ENCODE data around the gene ITGA4. TPM values are rescaled to one million over a fixed set of nuclear protein-coding genes. Genes with fewer than 3 reads are reported as not detected.

The ITGA4 gene
- total RNA-seq, 1 experiment from 2014 or later: 1.6 TPM

GRCh38 chr2:181466661-181467576 is 9.7 kb downstream of the ITGA4 start:
- no peaks in the 10 kb centered on the region for H3K36me3 ChIP-seq (replicated peaks; ENCODE audit: control insufficient read depth, insufficient read depth, low read length)
- no peak overlapping the region for H3K4me3 ChIP-seq (ENCODE audit: insufficient read depth, low read depth, low read length)
- DNase-seq: peak; percentile 13
- H3K27me3 ChIP-seq (ENCODE audit: control insufficient read depth, insufficient read depth, low read length): no peaks in the 10 kb centered on the region

- H3K27me3 ChIP-seq (ENCODE audit: control insufficient read depth, insufficient read depth, low read length): no peaks in the 10 kb centered on the region
- no peak for DNase-seq
- H3K4me3 ChIP-seq (ENCODE audit: insufficient read depth, low read depth, low read length): no peak overlapping the region
- no peaks in the 10 kb centered on the region for H3K36me3 ChIP-seq (replicated peaks; ENCODE audit: control insufficient read depth, insufficient read depth, low read length)
Observed at GRCh38 chr2:181467966-181468707, 11.0 kb downstream of the ITGA4 start.

GRCh38 chr2:181468811-181469210 is 11.6 kb downstream of the ITGA4 start:
- Histone ChIP-seq H3K27me3 (ENCODE audit: control insufficient read depth, insufficient read depth, low read length) (no peaks in the 10 kb centered on the region), H3K4me3 (ENCODE audit: insufficient read depth, low read depth, low read length) (no peak overlapping the region), H3K36me3 (replicated peaks; ENCODE audit: control insufficient read depth, insufficient read depth, low read length) (no peaks in the 10 kb centered on the region)
- no peak for DNase-seq

GRCh38 chr2:181471226-181471625 is 14.0 kb downstream of the ITGA4 start:
- no peaks in the 10 kb centered on the region for H3K36me3 ChIP-seq (replicated peaks; ENCODE audit: control insufficient read depth, insufficient read depth, low read length)
- H3K27me3 ChIP-seq (ENCODE audit: control insufficient read depth, insufficient read depth, low read length): no peaks in the 10 kb centered on the region
- H3K4me3 ChIP-seq (ENCODE audit: insufficient read depth, low read depth, low read length): no peak overlapping the region
- no peak for DNase-seq

GRCh38 chr2:181471783-181472182 is 14.6 kb downstream of the ITGA4 start:
- no peak overlapping the region for H3K4me3 ChIP-seq (ENCODE audit: insufficient read depth, low read depth, low read length)
- DNase-seq: no peak

GRCh38 chr2:181472990-181473389 is 15.8 kb downstream of the ITGA4 start:
- Histone ChIP-seq H3K4me3 (ENCODE audit: insufficient read depth, low read depth, low read length) (no peak overlapping the region), H3K27me3 (ENCODE audit: control insufficient read depth, insufficient read depth, low read length) (no peaks in the 10 kb centered on the region), H3K36me3 (replicated peaks; ENCODE audit: control insufficient read depth, insufficient read depth, low read length) (no peaks in the 10 kb centered on the region)
- DNase-seq: no peak

More at GRCh38 chr2:181471783-181472182, 14.6 kb downstream of the ITGA4 start:
- Histone ChIP-seq H3K27me3 (ENCODE audit: control insufficient read depth, insufficient read depth, low read length) (no peaks in the 10 kb centered on the region), H3K36me3 (replicated peaks; ENCODE audit: control insufficient read depth, insufficient read depth, low read length) (no peaks in the 10 kb centered on the region)

GRCh38 chr2:181474222-181474881 is 17.2 kb downstream of the ITGA4 start:
- Histone ChIP-seq H3K4me3 (ENCODE audit: insufficient read depth, low read depth, low read length) (no peak overlapping the region), H3K27me3 (ENCODE audit: control insufficient read depth, insufficient read depth, low read length) (no peaks in the 10 kb centered on the region), H3K36me3 (replicated peaks; ENCODE audit: control insufficient read depth, insufficient read depth, low read length) (no peaks in the 10 kb centered on the region)
- DNase-seq: no peak

GRCh38 chr2:181483211-181483610 is 26.0 kb downstream of the ITGA4 start:
- DNase-seq: no peak
- no peaks in the 10 kb centered on the region for H3K36me3 ChIP-seq (replicated peaks; ENCODE audit: control insufficient read depth, insufficient read depth, low read length)
- H3K27me3 ChIP-seq (ENCODE audit: control insufficient read depth, insufficient read depth, low read length): no peaks in the 10 kb centered on the region
- H3K4me3 ChIP-seq (ENCODE audit: insufficient read depth, low read depth, low read length): no peak overlapping the region

- no peak overlapping the region for H3K4me3 ChIP-seq (ENCODE audit: insufficient read depth, low read depth, low read length)
- no peak for DNase-seq
- no peaks in the 10 kb centered on the region for H3K36me3 ChIP-seq (replicated peaks; ENCODE audit: control insufficient read depth, insufficient read depth, low read length)
- H3K27me3 ChIP-seq (ENCODE audit: control insufficient read depth, insufficient read depth, low read length): no peaks in the 10 kb centered on the region
Observed at GRCh38 chr2:181483876-181484275, 26.7 kb downstream of the ITGA4 start.

- H3K4me3 ChIP-seq (ENCODE audit: insufficient read depth, low read depth, low read length): no peak overlapping the region
- DNase-seq: no peak
- no peaks in the 10 kb centered on the region for H3K27me3 ChIP-seq (ENCODE audit: control insufficient read depth, insufficient read depth, low read length)
- H3K36me3 ChIP-seq (replicated peaks; ENCODE audit: control insufficient read depth, insufficient read depth, low read length): no peaks in the 10 kb centered on the region
Observed at GRCh38 chr2:181484851-181485637, 27.9 kb downstream of the ITGA4 start.

- DNase-seq: no peak
- Histone ChIP-seq H3K36me3 (replicated peaks; ENCODE audit: control insufficient read depth, insufficient read depth, low read length) (no peaks in the 10 kb centered on the region), H3K27me3 (ENCODE audit: control insufficient read depth, insufficient read depth, low read length) (no peaks in the 10 kb centered on the region), H3K4me3 (ENCODE audit: insufficient read depth, low read depth, low read length) (no peak overlapping the region)
Observed at GRCh38 chr2:181485638-181485946, 28.4 kb downstream of the ITGA4 start.

GRCh38 chr2:181499231-181499630 is 42.0 kb downstream of the ITGA4 start:
- Histone ChIP-seq H3K36me3 (replicated peaks; ENCODE audit: control insufficient read depth, insufficient read depth, low read length) (no peaks in the 10 kb centered on the region), H3K4me3 (ENCODE audit: insufficient read depth, low read depth, low read length) (no peak overlapping the region), H3K27me3 (ENCODE audit: control insufficient read depth, insufficient read depth, low read length) (no peaks in the 10 kb centered on the region)
- DNase-seq: no peak

- no peak overlapping the region for H3K4me3 ChIP-seq (ENCODE audit: insufficient read depth, low read depth, low read length)
- H3K36me3 ChIP-seq (replicated peaks; ENCODE audit: control insufficient read depth, insufficient read depth, low read length): no peaks in the 10 kb centered on the region
- no peaks in the 10 kb centered on the region for H3K27me3 ChIP-seq (ENCODE audit: control insufficient read depth, insufficient read depth, low read length)
- no peak for DNase-seq
Observed at GRCh38 chr2:181500201-181500600, 43.0 kb downstream of the ITGA4 start.

GRCh38 chr2:181515719-181516118 is 58.5 kb downstream of the ITGA4 start:
- no peak for DNase-seq
- H3K27me3 ChIP-seq (ENCODE audit: control insufficient read depth, insufficient read depth, low read length): no peaks in the 10 kb centered on the region

More at GRCh38 chr2:181515719-181516118, 58.5 kb downstream of the ITGA4 start:
- Histone ChIP-seq H3K36me3 (replicated peaks; ENCODE audit: control insufficient read depth, insufficient read depth, low read length) (no peaks in the 10 kb centered on the region), H3K4me3 (ENCODE audit: insufficient read depth, low read depth, low read length) (no peak overlapping the region)
